ENCODE data around the gene TMC6.

DNA sequence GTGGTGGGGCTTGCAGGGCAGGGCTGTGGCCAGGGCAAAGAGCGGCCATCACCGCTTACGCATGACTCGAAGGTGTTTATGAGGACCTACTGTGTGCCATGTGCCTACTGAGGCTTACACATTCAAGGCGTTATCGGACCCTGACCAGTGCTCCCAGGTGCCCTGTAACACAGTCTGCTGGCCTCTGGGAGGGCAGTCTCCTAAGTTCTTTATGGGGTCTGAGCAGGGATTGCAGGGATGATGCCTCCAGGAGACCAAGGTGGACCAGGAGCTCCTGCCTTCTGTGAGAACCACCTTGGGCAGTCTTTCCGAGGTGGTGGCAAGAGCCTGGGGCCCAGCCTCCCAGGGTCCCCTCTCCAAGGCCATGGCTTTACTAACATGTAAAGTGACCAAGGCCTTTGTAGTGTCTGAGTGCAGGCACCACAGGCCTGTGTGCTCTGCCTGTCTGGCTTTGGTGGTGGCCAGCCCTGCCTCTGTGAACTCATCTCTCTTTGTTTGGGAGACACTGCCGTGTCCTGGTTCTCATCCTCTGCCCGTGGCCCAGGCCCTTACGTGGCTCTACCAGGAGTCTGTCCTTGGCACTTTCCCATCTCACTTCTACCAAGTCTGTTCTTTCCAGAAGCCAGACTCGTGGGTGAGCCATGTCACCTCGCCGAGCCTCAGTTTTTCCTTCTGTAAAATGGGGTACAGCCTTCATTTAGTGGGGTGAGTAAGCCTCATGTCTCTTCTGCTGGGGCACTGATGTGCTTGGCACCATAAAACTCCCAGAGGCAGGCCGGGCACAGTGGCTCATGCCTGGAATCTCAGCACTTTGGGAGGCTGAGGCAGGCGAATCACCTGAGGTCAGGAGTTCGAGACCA lies 36.4 kb upstream of the TMC6 start:
- no peak for TF ChIP-seq POLR2A (IDR thresholded peaks at IDR 0.05)
- TF ChIP-seq, protein P1, sequence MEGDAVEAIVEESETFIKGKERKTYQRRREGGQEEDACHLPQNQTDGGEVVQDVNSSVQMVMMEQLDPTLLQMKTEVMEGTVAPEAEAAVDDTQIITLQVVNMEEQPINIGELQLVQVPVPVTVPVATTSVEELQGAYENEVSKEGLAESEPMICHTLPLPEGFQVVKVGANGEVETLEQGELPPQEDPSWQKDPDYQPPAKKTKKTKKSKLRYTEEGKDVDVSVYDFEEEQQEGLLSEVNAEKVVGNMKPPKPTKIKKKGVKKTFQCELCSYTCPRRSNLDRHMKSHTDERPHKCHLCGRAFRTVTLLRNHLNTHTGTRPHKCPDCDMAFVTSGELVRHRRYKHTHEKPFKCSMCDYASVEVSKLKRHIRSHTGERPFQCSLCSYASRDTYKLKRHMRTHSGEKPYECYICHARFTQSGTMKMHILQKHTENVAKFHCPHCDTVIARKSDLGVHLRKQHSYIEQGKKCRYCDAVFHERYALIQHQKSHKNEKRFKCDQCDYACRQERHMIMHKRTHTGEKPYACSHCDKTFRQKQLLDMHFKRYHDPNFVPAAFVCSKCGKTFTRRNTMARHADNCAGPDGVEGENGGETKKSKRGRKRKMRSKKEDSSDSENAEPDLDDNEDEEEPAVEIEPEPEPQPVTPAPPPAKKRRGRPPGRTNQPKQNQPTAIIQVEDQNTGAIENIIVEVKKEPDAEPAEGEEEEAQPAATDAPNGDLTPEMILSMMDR (IDR thresholded peaks at IDR 0.05 in 4 of 5, conservative IDR thresholded peaks at IDR 0.05 in 1 of 5), result no peak
